ENCODE results near the gene GTPBP1. TPM values are rescaled to one million over a fixed set of nuclear protein-coding genes. Genes with fewer than 3 reads are reported as not detected.

GTPBP1 gene
- total RNA-seq, 2 donors from 2014 or later = 96.8 to 127 TPM

- no peaks in the 10 kb centered on the region for H3K36me3 Mint-ChIP-seq (ENCODE audit: insufficient read depth in 2 of 2)
- DNase-seq = no peak
- H3K4me1 Mint-ChIP-seq (ENCODE audit: low read depth) = no peaks in the 10 kb centered on the region
- H3K27me3 Mint-ChIP-seq (ENCODE audit: low read depth) = no peaks in the 10 kb centered on the region
- no peak overlapping the region for H3K4me3 Mint-ChIP-seq
- H3K9me3 Mint-ChIP-seq = no peaks in the 10 kb centered on the region
- no peak for ATAC-seq (replicated peaks in 1 of 2)
- H3K27ac Mint-ChIP-seq = no peak overlapping the region
Measured at GRCh38 chr22:38768036-38768435, 62.3 kb downstream of the GTPBP1 start.

GRCh38 chr22:38770257-38770949, 64.7 kb downstream of the GTPBP1 start:
- Mint-ChIP-seq H3K27me3 (ENCODE audit: low read depth) (no peaks in the 10 kb centered on the region), H3K4me3 (no peak overlapping the region), H3K36me3 (ENCODE audit: insufficient read depth in 2 of 2) (no peaks in the 10 kb centered on the region), H3K4me1 (ENCODE audit: low read depth) (no peaks in the 10 kb centered on the region), H3K9me3 (no peaks in the 10 kb centered on the region), H3K27ac (no peak overlapping the region)
- ATAC-seq (replicated peaks in 1 of 2) (no peak), DNase-seq (no peak)

- no peak overlapping the region for H3K4me3 Mint-ChIP-seq
- DNase-seq (no peak), ATAC-seq (replicated peaks in 1 of 2) (no peak)
- no peak overlapping the region for H3K27ac Mint-ChIP-seq
- no peaks in the 10 kb centered on the region for H3K9me3 Mint-ChIP-seq
- no peaks in the 10 kb centered on the region for H3K27me3 Mint-ChIP-seq (ENCODE audit: low read depth)
- no peaks in the 10 kb centered on the region for H3K36me3 Mint-ChIP-seq (ENCODE audit: insufficient read depth in 2 of 2)
- no peaks in the 10 kb centered on the region for H3K4me1 Mint-ChIP-seq (ENCODE audit: low read depth)
Measured at GRCh38 chr22:38772623-38772873, 66.8 kb downstream of the GTPBP1 start.

- no peaks in the 10 kb centered on the region for H3K9me3 Mint-ChIP-seq
- no peaks in the 10 kb centered on the region for H3K4me1 Mint-ChIP-seq (ENCODE audit: low read depth)
- no peak overlapping the region for H3K27ac Mint-ChIP-seq
- H3K27me3 Mint-ChIP-seq (ENCODE audit: low read depth) = no peaks in the 10 kb centered on the region
- H3K36me3 Mint-ChIP-seq (ENCODE audit: insufficient read depth in 2 of 2) = no peaks in the 10 kb centered on the region
- ATAC-seq (replicated peaks in 1 of 2) (no peak), DNase-seq (no peak)
- no peak overlapping the region for H3K4me3 Mint-ChIP-seq
Measured at GRCh38 chr22:38773363-38773946, 67.7 kb downstream of the GTPBP1 start.

GRCh38 chr22:38774496-38775166, 68.9 kb downstream of the GTPBP1 start:
- H3K36me3 Mint-ChIP-seq (ENCODE audit: insufficient read depth in 2 of 2) = no peaks in the 10 kb centered on the region
- H3K27me3 Mint-ChIP-seq (ENCODE audit: low read depth) = no peaks in the 10 kb centered on the region
- H3K27ac Mint-ChIP-seq = no peak overlapping the region
- DNase-seq (no peak), ATAC-seq (replicated peaks in 1 of 2) (no peak)
- no peaks in the 10 kb centered on the region for H3K4me1 Mint-ChIP-seq (ENCODE audit: low read depth)
- no peak overlapping the region for H3K4me3 Mint-ChIP-seq
- no peaks in the 10 kb centered on the region for H3K9me3 Mint-ChIP-seq

- no peak overlapping the region for H3K27ac Mint-ChIP-seq
- no peaks in the 10 kb centered on the region for H3K36me3 Mint-ChIP-seq (ENCODE audit: insufficient read depth in 2 of 2)
- no peak for ATAC-seq (replicated peaks in 1 of 2)
- DNase-seq = no peak
- H3K9me3 Mint-ChIP-seq = no peaks in the 10 kb centered on the region
- no peak overlapping the region for H3K4me3 Mint-ChIP-seq
- H3K4me1 Mint-ChIP-seq (ENCODE audit: low read depth) = no peaks in the 10 kb centered on the region
- no peaks in the 10 kb centered on the region for H3K27me3 Mint-ChIP-seq (ENCODE audit: low read depth)
Measured at GRCh38 chr22:38775656-38776055, 69.9 kb downstream of the GTPBP1 start.

- DNase-seq (no peak), ATAC-seq (replicated peaks in 1 of 2) (no peak)
- Mint-ChIP-seq H3K4me3 (no peak overlapping the region), H3K9me3 (no peaks in the 10 kb centered on the region), H3K27ac (no peak overlapping the region), H3K27me3 (ENCODE audit: low read depth) (no peaks in the 10 kb centered on the region), H3K4me1 (ENCODE audit: low read depth) (no peaks in the 10 kb centered on the region), H3K36me3 (ENCODE audit: insufficient read depth in 2 of 2) (no peaks in the 10 kb centered on the region)
Measured at GRCh38 chr22:38776086-38776485, 70.3 kb downstream of the GTPBP1 start.

- H3K27ac Mint-ChIP-seq = no peak overlapping the region
- no peak for DNase-seq
- H3K4me1 Mint-ChIP-seq (ENCODE audit: low read depth) = no peaks in the 10 kb centered on the region
- no peaks in the 10 kb centered on the region for H3K36me3 Mint-ChIP-seq (ENCODE audit: insufficient read depth in 2 of 2)
- H3K27me3 Mint-ChIP-seq (ENCODE audit: low read depth) = no peaks in the 10 kb centered on the region
- no peak for ATAC-seq (replicated peaks in 1 of 2)
- no peak overlapping the region for H3K4me3 Mint-ChIP-seq
- no peaks in the 10 kb centered on the region for H3K9me3 Mint-ChIP-seq
Measured at GRCh38 chr22:38777087-38777671, 71.4 kb downstream of the GTPBP1 start.

GRCh38 chr22:38781033-38781432, 75.3 kb downstream of the GTPBP1 start:
- DNase-seq = no peak
- Mint-ChIP-seq H3K4me1 (ENCODE audit: low read depth) (peaks cover 6% of the 10 kb centered on the region), H3K27me3 (ENCODE audit: low read depth) (no peaks in the 10 kb centered on the region), H3K27ac (no peak overlapping the region), H3K36me3 (ENCODE audit: insufficient read depth in 2 of 2) (no peaks in the 10 kb centered on the region), H3K9me3 (no peaks in the 10 kb centered on the region), H3K4me3 (no peak overlapping the region)
- no peak for ATAC-seq (replicated peaks in 1 of 2)

- Mint-ChIP-seq H3K27ac (no peak overlapping the region), H3K9me3 (no peaks in the 10 kb centered on the region), H3K27me3 (ENCODE audit: low read depth) (no peaks in the 10 kb centered on the region), H3K36me3 (ENCODE audit: insufficient read depth in 2 of 2) (no peaks in the 10 kb centered on the region), H3K4me1 (ENCODE audit: low read depth) (peaks cover 6% of the 10 kb centered on the region), H3K4me3 (no peak overlapping the region)
- DNase-seq (no peak), ATAC-seq (replicated peaks in 1 of 2) (peak in 1 of 2 donors; percentile 72)
Measured at GRCh38 chr22:38782402-38783094, 76.8 kb downstream of the GTPBP1 start.

Other genes with a start within 250 kb of the GTPBP1 start
- gene KDELR3, start 237.8 kb upstream of the GTPBP1 start, total RNA-seq = under 1 TPM; 0.31 to 0.37 TPM
- gene DDX17, start 199.6 kb upstream of the GTPBP1 start, total RNA-seq = 100 to 1,000 TPM; 374 to 431 TPM
- 10 to 100 TPM; 25.1 to 30.7 TPM for gene DMC1, start 135.8 kb upstream of the GTPBP1 start, total RNA-seq
- gene FAM227A, start 49.6 kb upstream of the GTPBP1 start, total RNA-seq = under 1 TPM; 0.28 to 0.34 TPM
- 10 to 100 TPM; 22.2 to 26.2 TPM for gene CBY1, start 49.3 kb upstream of the GTPBP1 start, total RNA-seq
- 10 to 100 TPM; 65.4 to 67.1 TPM for gene TOMM22, start 24.0 kb upstream of the GTPBP1 start, total RNA-seq
- 100 to 1,000 TPM; 144 to 161 TPM for gene JOSD1, start 5.0 kb upstream of the GTPBP1 start, total RNA-seq
- 100 to 1,000 TPM; 175 to 179 TPM for gene SUN2, start 50.1 kb downstream of the GTPBP1 start, total RNA-seq
- 10 to 100 TPM; 10.6 to 16.6 TPM for gene DNAL4, start 88.2 kb downstream of the GTPBP1 start, total RNA-seq
- gene NPTXR, start 138.1 kb downstream of the GTPBP1 start, total RNA-seq = 1 to 10 TPM; 6.3 to 6.4 TPM
- 100 to 1,000 TPM; 116 to 124 TPM for gene CBX6, start 166.3 kb downstream of the GTPBP1 start, total RNA-seq

Measured in activated T-cell treated with anti-CD3 and anti-CD28 coated beads, Interleukin-2, amount 50 U/mL, for 72 hours (primary cell).